ENCODE measurements around the gene RNPEP.
"Not testable (repeated sequence)": the region's sequence is repeated elsewhere in the genome, so short reads cannot be mapped to it uniquely, and the experiment has no call there.

Gene RNPEP

GRCh38 chr1:202038688-202039346 lies 56.4 kb downstream of the RNPEP start:
- no peak for DNase-seq

DNA sequence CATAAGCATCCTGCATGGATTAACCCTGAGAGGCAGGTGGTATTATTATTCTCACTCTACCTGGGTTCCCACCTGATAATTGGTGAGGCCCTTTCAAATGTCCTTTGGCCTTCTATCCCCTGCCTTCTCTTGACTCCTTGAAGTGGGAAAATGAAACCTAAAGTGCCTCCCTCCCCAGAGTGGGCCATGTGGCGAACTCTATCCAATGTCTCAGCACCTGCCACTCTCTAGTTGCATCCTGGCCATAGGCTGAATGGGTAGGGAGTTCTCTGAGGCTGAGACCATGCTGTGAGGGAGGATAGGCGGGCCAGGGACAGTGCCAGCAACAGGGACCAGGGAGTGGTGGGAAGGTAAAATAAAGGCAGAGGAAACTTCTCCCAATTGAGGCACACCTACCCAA lies 63.3 kb downstream of the RNPEP start:
- no peak for DNase-seq

DNA sequence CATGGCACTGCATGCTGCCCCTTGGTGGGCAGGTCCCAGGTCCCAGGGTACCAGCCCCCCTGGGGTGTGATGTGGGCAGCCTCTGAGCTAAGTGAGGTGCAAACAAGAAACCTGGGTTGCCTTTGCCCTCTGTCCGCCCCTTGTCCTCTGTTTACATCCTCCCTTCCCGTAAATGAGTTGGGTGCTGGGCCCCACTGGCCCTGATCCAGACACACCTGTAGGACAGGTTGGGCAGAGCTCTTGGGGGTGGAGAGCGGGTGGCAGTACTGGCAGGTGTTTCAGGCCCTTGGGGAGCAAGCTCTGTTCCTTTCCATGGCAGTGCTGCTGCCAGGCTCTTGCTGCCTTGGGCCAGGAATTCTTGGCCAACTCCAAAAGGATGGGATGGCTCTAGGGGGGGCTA lies 63.8 kb downstream of the RNPEP start:
- DNase-seq = no peak

DNA sequence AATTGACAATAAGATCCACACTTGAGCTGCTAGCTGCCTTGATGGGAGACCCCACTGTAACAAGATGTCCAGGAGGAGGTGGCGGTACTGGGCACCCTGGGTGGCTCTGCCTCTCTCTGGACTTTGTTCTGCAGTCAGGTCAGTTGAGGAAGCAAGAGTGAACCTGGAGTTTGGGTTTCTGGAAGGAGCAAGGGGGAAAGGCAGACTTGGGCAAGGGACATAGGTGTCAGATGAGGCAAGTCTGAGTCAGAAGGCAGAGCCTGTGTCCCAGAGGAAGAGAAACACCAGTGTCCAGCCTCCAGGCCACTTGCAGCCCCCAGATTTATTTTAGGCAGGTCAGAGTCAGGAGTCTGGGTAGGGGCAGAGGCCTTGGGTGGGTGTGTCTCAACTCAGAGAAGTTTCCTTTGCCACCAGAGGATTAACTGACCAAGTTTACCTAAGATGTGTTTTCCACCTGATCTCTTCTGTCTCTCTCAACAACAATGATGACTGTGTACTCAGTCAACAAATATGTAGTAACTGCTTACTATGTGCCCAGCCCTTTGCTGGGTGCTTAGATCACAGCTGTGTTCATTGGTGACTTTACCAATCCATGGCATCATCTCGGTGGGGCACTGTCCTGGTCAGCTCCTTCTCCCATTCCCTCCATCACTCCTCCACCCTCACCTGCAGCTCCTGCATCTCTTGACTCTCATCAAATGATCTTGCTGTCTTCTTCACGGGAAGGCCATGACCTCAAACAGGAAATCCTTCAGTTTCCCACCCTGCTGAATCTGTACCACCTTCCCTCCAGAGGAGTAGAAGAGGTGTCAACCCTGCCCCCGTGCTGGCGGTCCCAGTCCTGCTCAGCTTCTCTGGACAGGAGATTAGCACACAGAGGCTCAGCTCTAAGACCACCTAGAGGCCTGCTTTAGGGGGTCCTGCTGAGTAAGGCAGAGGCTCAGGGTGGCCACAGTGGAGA lies 64.6 kb downstream of the RNPEP start:
- DNase-seq = no peak

GRCh38 chr1:202047977-202048376 lies 65.5 kb downstream of the RNPEP start:
- no peak for DNase-seq

DNA sequence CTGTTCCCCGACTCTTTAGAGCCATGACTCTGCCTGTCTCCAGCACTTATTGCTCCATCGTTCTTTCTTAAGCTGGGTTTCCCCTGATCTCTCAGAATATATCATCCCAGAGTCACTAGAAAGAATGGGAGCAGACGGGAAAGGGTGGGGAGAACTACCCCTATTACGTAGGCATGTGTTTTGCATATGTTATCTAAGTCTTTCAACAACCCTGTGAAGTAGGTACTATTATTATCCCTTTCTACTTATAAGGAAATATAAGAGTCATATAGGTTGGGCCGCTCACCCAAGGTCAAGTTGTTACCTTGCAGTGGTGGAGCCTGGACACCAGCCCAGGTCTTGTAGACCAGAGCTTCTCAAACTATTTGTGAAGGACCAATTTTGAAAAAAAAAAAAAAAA lies 66.7 kb downstream of the RNPEP start:
- no peak for DNase-seq

GRCh38 chr1:202054094-202054493 lies 71.6 kb downstream of the RNPEP start:
- DNase-seq = no peak

- not testable (repeated sequence) for DNase-seq
Observed at GRCh38 chr1:202054673-202055072, 72.2 kb downstream of the RNPEP start.
